LNCaP clone FGC (cell line): Measurements from ENCODE around the gene NOP53.
"Not testable (repeated sequence)": the region's sequence is repeated elsewhere in the genome, so short reads cannot be mapped to it uniquely, and the experiment has no call there.

Experiments
- DNase-seq: peaks from one replicate; pipeline ENCODE4 v3.0.0-alpha.2; 2011; ENCODE audit warnings: low read depth
- H3K4me3 ChIP-seq: 2 replicates; pipeline ENCODE4 v1.5.1; 2011; ENCODE audit warnings: mild to moderate bottlenecking, low read depth, low read length, control low read depth
- CTCF ChIP-seq: IDR thresholded peaks from 2 replicates; pipeline ENCODE4 v1.5.1; 2012; ENCODE audit warnings: mild to moderate bottlenecking; ENCODE audit not compliant: control insufficient read depth, insufficient read depth; ENCODE audit errors: extremely low read depth

Gene NOP53

GRCh38 chr19:47711652-47712242 lies 33.6 kb upstream of the NOP53 start:
- no peak for DNase-seq
- H3K4me3 ChIP-seq: no peak overlapping the region
- TF ChIP-seq CTCF: no peak

- H3K4me3 ChIP-seq: no peak within 1 kb of the TSS
- no peak for TF ChIP-seq CTCF
- no peak for DNase-seq
These were observed 32.0 kb upstream of the NOP53 start, which contains the start of gene EHD2 for GRCh38 chr19:47713046-47714021. EHD2 (plus strand) TSS chr19:47713422; CDS start chr19:47716613, 3,191 bp downstream.

- TF ChIP-seq CTCF: no peak
- no peak overlapping the region for H3K4me3 ChIP-seq
- DNase-seq: no peak
These were observed 31.0 kb upstream of the NOP53 start for GRCh38 chr19:47714339-47714738.

- H3K4me3 ChIP-seq, DNase-seq: not testable (repeated sequence)
These were observed 30.5 kb upstream of the NOP53 start for GRCh38 chr19:47714855-47715254.

GRCh38 chr19:47716270-47716937 lies 28.9 kb upstream of the NOP53 start:
- H3K4me3 ChIP-seq: no peak overlapping the region
- no peak for TF ChIP-seq CTCF
- DNase-seq: no peak

GRCh38 chr19:47718415-47719046 lies 26.8 kb upstream of the NOP53 start:
- not testable (repeated sequence) for H3K4me3 ChIP-seq, DNase-seq

- H3K4me3 ChIP-seq: no peak overlapping the region
- TF ChIP-seq CTCF: no peak
- no peak for DNase-seq
These were observed 26.1 kb upstream of the NOP53 start for GRCh38 chr19:47719047-47719859.
